HG02610 (cell line): ENCODE measurements around the gene INTS12.
A peak's percentile ranks its signal among the peaks of the same experiment; 100 is the strongest.

Source experiments
- ATAC-seq: cut with Tn5 transposase; IDR thresholded peaks from one replicate; pipeline ENCODE4 v1.9.1; 2021; ENCODE audit warnings: mild to moderate bottlenecking, moderate library complexity; ENCODE audit not compliant: unreplicated experiment

Gene INTS12

DNA sequence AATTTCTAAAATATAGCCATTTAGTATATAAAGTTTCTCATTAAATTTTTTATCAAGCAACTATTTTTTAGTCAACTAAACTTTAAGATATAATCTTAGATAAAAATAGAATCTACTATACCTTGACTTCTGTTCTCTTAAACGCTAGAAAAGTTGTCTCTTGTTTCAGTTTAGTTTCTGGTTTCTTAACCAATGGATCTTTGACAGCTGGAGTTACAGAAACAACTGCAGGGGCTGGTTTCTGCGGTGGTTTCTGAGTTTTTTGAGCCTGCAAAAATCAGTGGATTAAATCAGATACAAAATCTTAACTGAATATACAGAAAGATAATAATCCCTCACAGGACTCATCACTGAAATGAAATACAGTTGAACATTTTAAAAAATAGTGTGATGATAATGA lies 21.9 kb downstream of the INTS12 start:
- ATAC-seq = no peak

DNA sequence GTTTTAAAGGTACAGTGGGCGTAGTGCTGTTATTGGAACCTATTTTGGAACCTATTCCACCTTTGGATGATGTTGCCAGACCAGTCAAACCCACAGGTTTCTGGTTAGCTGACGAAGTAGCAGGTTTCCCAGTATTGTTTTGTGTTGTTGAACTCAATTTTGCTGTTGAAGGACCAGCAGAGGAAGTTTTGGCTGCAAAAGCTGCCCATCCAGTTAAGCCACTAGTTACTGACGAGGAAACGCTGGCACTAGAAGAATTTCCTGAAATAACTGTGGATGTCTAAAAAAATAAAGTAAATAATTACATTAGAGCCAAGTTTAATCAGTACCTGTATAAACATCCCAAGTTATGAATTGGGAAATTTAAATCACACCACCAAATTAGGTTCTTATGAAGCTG lies 25.5 kb downstream of the INTS12 start:
- ATAC-seq = no peak

DNA sequence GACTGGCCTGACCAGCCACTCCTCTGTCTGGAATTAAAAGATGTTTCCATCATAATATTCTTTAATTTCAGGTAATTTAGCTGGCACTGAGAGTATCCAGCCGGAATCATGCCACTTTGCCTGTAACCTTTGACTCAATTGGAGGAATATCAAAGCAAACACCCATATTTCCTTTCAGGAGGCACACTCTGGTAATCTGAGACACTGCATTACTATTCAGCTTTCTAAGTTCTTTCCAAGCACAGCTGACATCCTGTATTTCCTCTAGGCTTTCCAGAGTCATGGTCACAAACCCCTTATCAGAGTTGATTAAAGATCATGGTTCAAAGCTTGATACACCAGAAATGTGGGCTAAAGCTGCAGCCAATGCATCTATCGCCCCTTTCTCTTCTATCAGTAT lies 29.3 kb downstream of the INTS12 start:
- ATAC-seq = no peak

DNA sequence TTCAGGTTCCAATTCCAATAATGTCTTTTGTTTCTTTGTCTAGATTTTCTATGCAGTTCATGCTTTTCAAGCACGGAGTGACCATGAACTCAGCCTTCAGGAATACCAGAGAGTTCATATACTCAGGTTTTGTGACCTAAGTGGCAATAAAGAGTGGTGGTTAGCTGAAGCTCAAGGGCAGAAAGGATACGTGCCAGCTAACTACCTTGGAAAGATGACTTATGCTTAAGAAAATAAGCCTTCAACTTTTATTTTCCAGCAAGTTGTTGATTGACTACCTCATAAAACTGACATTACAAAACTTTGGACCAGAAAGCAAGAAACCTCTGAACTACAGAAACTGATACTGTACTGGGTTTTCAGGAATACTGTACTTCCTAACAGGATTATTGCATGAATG lies 30.8 kb downstream of the INTS12 start:
- no peak for ATAC-seq

DNA sequence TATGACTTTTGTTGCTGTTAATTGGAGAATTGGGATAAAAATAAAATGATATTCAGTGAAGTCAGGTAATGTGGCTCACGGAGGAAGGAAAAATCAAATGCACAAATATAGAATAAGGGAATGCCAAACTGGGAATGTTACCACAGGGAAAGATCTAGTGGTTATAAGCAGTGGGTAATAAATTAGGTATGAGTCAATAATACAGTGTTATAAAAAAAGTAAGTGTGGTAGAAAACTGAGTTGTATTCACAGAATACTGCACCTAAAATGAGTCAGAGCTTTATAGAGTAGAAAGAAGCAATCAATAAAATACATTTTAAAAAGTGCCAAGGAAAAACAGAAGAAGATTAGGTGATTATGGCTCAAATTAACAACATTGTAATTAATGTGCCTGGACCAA lies 34.5 kb downstream of the INTS12 start:
- no peak for ATAC-seq

DNA sequence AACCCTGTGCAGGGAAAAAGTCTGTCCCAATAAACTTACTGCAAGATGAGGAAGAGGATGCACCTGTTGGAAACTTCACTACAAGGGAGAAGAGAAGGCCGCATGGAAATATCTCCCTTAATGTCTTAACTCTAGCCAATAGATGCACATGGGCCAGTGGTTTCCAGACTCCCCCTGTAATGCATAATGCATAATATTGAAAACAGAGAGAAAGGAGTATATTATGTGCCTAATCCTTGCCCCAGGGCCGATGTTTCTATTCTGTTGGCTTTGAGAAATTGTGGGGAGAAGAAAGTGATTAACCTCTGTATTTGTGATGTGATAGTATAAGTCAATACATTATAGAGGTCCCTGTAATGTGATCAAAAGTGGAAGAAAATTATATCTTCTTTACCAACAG lies 37.2 kb downstream of the INTS12 start:
- no peak for ATAC-seq

DNA sequence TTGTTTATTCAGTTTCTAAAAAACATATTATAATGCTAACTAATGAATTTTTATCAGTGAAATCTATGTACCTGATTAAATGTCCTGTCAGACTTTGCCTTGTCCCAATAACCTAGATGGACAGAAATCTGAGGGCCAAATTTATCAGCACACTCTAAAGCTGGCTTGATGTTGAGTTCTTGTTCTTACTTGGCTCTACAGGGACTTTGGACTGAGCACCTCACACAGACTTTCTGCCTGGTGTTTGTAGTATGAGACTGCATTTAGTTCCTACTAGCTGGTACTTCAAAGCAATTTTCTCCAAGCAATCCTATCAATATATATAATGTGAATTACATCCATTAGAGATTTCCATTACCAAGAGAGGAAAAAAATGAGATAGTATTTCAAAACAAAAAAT lies 37.8 kb downstream of the INTS12 start:
- ATAC-seq = no peak

DNA sequence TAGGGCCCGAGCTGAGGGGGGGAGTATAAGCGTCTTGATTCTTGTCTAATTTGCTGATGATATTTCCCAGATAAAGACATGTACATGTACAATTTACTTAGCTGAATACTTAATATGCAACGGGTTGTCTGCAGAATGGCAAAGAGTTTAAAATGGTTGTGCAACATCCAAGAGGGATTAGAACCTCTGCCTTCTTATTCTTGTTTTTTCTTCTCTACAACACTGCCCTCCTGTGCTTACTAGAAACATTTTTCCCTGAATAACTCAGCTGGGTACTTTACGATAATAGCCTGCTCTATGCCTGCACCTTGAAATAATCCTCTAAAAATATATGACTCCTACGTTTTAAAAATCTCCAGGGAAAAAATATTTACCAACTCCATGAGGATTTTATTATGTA lies 41.8 kb downstream of the INTS12 start:
- ATAC-seq = no peak

DNA sequence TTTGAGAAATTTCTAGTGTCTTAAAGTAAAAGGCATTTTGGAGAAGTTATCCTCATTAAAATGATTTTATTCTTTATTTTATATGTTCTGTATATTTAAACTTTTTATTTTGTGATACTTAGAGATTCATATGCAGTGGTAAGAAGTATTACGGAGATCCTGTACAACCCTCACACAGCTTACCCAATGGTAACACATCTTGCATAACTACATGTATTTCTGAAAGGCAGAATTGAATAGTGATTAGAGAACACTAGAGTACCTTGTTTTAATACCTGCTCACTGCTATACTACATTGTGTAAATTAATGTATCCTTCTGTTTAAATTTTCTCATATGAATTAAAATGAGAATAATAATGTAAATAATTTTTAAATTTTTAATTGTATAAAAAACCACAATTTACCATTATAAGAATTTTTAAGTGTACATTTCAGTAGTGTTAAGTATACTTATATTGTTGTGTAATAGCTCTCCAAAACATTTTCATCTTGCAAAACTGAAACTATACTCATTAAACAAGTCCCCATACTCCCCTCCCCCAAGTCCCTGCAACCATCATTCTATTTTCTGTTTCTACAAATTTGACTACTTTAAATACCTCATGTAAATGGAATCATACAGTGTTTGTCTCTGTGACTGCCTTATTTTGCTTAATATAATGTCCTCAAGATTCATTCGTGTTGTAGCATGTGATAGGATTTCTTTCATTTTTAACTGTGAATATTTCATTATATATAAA lies 45.4 kb downstream of the INTS12 start:
- peak; percentile 39 for ATAC-seq

DNA sequence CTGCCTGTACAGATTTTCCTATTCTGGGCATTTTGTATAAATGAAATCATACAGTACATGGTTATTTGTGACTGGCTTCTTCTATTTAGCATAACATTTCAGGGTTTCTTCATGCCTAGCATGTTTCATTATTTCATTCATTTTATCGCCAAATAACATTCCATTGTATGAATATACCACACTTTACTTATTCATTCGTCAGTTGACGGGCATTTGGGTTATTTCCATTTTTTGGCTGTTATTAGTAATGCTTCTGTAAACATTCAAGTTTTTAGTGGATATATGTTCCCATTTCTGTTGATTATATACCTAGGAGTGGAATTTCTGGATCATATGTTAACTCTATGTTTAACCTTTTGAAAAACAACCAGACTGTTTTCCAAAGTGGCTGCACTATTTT lies 47.5 kb downstream of the INTS12 start:
- ATAC-seq = no peak

DNA sequence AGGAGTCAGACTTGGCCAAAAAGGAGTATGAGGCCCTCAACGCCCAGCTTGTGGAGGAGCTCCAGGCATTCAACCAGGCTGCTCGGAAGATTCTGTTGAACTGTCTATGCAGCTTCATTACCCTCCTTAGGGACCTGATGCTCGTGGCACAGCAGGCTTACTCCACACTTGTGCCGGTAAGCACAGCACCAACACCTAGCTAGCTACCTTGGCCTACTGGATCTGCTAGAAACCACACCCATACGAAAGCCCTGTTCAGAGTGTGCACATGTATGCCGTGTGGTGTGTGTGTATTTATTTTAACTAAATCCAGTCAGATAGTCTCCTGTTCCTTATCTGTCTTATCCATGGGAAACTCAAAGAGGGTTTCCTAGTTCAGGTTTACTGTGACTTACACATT lies 49.3 kb downstream of the INTS12 start:
- ATAC-seq = no peak

DNA sequence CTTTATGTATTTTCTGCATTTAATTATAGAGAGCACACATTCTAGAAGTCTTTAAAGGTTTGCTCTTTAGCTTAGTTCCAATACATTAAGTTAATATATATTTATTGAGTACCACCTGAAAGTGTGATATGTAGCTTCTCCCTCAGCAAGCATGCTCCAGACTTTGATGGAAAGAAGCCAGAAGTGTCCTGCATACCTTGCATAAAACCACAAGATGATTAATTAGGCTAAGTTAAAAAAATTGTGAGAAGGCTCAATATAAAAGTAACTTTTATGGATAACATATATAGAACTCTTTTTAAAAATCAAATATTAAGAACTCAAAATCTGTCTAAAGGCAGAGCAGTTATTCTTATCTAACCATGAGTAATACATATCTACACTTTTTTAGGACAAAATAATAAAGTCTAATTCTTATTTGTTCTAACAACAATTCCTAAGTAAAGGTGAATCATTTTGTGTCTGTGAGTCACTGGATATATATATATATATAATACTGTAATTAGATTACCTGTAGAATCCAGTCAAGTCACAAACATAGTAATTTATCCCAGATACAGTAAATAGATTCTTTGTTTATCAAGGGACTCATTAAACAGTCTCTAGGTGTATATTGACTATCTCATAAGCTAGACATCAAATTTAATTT lies 51.2 kb downstream of the INTS12 start:
- ATAC-seq = no peak

DNA sequence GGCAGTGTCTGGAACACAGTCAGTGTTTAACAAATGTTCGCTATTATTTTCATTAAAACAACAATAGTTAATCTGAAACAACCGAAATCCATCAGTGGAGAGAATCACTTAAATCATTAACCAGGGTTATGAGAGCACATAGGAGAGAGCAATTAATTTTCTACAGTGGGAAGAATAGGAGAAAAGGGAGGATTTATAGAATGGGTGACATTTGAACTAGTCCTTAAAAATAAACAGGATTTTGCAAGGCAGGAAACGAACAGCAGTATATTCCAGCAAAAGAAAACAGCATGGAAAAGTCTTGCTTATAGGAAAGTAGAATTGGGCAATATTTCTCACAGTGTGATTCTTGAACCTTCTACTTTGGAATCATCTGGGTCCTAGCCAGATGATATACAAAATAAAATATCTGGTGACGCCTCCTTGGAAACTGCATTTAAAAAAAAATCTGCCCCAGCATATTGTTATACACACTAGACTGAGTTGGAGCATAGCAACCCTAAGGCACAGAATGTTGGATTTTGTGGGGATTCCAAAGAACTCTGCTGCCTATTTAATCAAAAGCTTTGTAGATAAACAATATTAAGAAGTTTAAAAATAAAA lies 56.1 kb downstream of the INTS12 start:
- ATAC-seq = no peak

DNA sequence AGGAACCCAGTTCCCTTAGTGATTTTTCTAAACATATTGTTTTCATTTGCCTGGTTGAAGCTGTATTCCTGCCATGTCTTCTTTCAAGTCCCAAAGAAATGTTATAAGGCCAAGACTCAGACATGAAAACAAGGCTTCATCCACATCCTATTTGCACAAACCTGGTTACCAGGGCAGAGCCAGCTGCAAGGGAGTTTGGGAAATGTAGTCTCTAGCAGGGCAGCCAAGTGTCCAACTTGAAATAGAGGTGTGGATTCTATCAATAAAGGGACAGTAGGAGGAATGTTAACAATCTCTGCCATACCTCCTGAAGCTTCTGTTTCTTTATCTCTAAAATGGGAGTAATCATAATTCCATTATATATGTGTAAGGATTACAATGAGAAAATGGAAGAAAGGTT lies 56.6 kb downstream of the INTS12 start:
- ATAC-seq = no peak

DNA sequence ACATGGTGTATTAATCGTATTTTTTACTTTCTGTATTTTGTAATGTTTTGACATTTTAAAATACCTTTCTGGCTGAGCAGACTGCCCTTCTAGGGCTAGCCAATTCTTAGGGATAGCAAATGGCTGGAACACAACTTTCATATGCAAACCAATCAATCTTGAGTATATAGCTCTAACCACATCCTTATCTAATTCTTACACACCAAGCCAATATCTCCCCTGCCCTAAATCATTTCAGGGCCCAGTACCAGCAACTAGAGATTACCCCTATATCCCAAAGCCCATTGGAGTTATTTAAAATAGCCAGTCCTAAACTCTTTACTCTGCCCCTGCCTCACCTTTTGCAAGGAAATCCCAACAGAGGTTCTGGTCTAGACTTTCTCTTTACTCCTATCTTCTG lies 58.3 kb downstream of the INTS12 start:
- no peak for ATAC-seq

DNA sequence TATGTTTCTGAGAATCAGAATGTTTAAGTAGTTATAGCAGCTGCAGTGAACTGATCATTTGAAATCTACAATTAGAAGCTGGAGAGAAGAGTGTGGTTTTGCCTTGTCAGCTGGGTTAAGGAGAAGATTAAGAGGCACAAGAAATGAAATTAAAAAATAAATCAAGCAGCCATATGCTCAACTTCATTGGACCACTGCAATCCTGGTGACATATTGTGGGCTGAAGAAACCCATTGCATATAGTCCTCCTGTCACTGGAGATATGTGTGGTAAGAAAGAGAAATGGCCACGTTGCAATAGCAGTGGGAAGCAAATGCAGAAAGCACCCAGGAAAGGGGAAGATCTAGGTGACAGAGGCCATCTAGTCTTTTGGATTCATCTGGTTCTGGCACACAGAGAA lies 63.0 kb downstream of the INTS12 start:
- ATAC-seq = no peak

DNA sequence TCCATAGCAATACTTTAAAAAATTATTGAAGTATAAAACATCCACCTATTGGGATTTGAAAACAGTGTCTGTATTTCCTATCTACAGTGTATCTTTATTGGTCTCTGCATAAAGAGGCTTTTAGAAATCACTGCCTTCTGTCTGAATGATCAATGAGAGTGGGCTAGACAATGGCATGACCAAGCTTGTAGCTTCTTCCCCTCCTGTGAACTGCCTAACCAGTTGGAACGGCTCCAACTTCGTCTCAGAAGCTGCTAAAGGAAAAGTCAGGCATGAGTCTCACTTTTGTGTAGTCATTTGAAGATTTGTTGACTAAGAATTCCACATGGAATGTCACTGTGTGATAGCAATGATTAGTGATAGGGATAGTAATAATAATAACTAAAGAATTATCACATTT lies 64.2 kb downstream of the INTS12 start:
- ATAC-seq = no peak

DNA sequence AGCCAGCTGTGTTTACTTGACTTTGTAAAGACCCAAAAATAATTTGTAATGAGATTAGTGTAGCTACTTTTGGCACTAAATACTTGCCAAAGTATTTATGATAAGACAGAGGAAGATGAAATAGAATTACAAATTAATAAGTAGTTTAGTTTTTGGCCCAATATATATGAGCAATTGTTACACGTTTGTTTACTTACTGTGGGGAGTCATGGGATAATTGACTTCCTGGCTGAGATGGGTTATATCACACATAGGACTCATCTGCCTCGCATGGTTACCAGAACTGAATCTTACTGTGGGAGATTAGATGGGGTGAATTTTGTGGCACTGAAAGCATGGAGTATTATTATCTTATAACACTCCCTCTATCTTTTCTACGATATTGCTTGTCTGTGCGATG lies 66.6 kb downstream of the INTS12 start:
- ATAC-seq = no peak

DNA sequence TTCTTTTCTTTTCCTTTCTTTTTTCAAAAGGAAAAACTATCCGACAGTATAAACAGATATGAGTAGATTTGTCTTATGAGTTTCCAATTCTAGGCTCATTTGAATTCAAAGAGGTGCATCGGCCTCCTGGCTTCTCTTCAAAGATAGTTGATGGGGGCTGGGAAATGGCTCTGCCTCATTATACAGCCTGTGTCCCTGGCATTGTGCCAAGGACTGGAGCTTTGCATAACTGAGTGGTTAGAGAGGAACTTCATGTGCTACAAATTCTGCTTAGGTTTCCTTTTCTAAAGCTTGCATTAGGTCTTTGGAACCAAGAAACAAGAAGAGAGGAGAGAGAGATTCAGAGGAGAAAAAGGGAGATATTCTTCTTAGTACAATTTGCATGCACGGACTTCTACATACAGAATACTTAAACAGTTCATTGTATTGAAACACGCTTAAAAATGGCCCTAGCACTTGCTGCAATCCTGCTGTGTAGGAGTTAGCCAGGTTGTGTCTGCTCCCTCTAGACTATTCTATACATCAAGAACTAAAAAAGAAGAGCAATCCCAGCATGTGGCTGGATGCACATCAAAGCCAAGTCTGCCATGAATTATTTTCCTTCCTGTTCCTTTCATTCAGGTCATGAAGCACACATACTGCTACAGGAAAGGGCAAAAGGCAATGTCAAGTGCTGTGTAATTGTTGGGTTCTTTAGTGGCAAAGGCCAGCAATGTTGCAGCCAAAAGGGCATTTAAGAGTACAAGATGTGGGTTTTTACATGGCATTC lies 70.9 kb downstream of the INTS12 start:
- peak; percentile 87 for ATAC-seq

DNA sequence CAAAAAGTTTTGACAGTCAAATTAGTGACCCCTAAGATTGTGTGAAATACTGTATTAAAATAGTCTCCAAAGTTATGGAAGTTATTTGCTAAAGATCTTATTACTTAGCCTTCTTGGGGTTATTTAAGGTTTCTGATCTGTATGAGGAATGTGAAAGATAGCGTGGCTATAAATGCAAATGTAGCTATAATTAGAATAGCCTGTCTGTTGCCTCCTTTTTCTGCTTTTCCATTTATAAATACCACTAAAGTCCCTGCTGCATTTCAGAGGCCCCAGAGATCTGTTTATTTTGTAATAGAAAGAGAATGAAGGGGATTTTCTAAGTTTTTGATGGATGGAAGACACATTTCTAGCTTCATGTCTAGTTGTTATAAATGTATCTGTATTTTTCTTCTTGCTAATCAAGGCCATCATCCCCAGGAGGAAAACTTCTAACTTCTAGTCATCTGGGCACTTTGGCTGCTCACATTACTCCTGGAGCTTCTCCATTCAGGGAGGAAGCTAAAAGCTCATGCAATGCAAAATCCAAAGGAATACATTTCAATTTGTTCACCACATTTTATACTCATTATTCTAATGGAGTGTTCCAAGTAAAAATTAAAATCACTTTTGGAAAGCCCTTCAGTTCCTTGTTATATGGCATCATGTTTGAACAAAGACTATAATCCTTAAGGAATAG lies 73.9 kb downstream of the INTS12 start:
- no peak for ATAC-seq

DNA sequence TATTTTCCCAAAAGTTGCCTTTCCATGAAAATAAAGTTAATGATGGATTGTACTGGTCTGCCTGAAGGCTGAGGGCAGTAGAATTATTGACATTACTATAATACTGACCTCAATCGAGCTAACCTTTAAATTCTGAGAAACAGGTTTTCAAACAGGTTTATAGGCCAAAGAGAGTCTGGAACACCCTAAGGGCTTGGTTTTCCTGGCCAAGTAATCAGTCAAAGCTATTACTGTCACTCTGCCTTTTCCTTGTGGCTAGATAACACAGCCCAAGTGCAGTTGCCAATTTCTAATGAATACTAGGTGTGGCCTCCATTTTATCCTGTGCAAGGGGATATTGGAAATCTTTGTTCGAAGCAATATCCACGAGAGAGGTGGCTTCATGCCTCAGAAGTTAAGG lies 75.2 kb downstream of the INTS12 start:
- ATAC-seq = no peak
